H1 (cell line): ENCODE results near the gene ARHGAP42. TPM values are rescaled to one million over a fixed set of nuclear protein-coding genes. Genes with fewer than 3 reads are reported as not detected.

Experiments
- CTCF ChIA-PET: fragments of 300-600 bp; sonication (Branson Sonifier 250); formaldehyde crosslinking; loops from one replicate; lab custom pipeline; 2021; ENCODE audit not compliant: partially characterized antibody; lab: Charles Lee
- POLR2A ChIA-PET: fragments of 300-600 bp; sonication (Branson Sonifier 250); formaldehyde crosslinking; loops from one replicate; lab custom pipeline; 2021; ENCODE audit warnings: inconsistent platforms; ENCODE audit not compliant: partially characterized antibody; lab: Charles Lee
- DNase-seq, 2 experiments: peaks; one replicate each; pipeline versions ENCODE4 v3.0.0 to v3.0.0-alpha.2; 2010 to 2022; ENCODE audit warnings: low spot score in 2 of 2, low read depth in 1 of 2, mixed read lengths in 1 of 2
- FAIRE-seq: peaks from 2 replicates; lab custom pipeline; 2011; peaks lifted over from hg19 to GRCh38; lab: Jason Lieb, UNC
- H2AFZ ChIP-seq: 2 replicates; pipeline ENCODE4 v1.8.1; 2012; ENCODE audit warnings: low read length, inconsistent platforms
- H2AK5ac ChIP-seq: 2 replicates; pipeline ENCODE4 v1.6.1; 2013; ENCODE audit warnings: low read depth, low read length
- H2BK120ac ChIP-seq: replicated peaks from 2 replicates; pipeline ENCODE3; 2013; ENCODE audit warnings: low read depth, low read length, inconsistent platforms
- H2BK12ac ChIP-seq: 2 replicates; pipeline ENCODE4 v1.6.1; 2013; ENCODE audit warnings: low read depth, low read length
- H2BK15ac ChIP-seq: 2 replicates; pipeline ENCODE4 v1.6.1; 2013; ENCODE audit warnings: low read length
- H2BK20ac ChIP-seq: 2 replicates; pipeline ENCODE4 v1.6.1; 2013; ENCODE audit warnings: low read length
- H2BK5ac ChIP-seq: 2 replicates; pipeline ENCODE4 v1.6.1; 2013; ENCODE audit warnings: low read depth, low read length
- H3K14ac ChIP-seq: 2 replicates; pipeline ENCODE4 v1.6.1; 2013; ENCODE audit warnings: inconsistent platforms; ENCODE audit not compliant: insufficient read length
- H3K18ac ChIP-seq: 2 replicates; pipeline ENCODE4 v1.6.1; 2013; ENCODE audit warnings: low read length; ENCODE audit errors: extremely low read depth
- H3K23ac ChIP-seq: 2 replicates; pipeline ENCODE4 v1.6.1; 2013; ENCODE audit warnings: inconsistent platforms; ENCODE audit not compliant: insufficient read length
- H3K23me2 ChIP-seq: 2 replicates; pipeline ENCODE4 v1.6.1; 2013; ENCODE audit warnings: low read depth, low read length
- H3K27ac ChIP-seq: 2 replicates; pipeline ENCODE4 v1.6.1; 2011; ENCODE audit warnings: low read depth, low read length, inconsistent platforms
- H3K27me3 ChIP-seq, 4 experiments: replicated peaks in 1 of 4; 1 replicate in 1 of 4; 2 replicates in 3 of 4; pipeline versions ENCODE4 v1.6.1 to v1.8.1; 2011 to 2013; ENCODE audit warnings: low read length in 3 of 4, mild to moderate bottlenecking in 3 of 4, inconsistent platforms in 2 of 4, mixed read lengths in 2 of 4, moderate library complexity in 1 of 4; ENCODE audit not compliant: control insufficient read depth in 3 of 4, insufficient read depth in 3 of 4; ENCODE audit errors: extremely low read depth in 1 of 4
- H3K36me3 ChIP-seq, 4 experiments: 2 replicates each; pipeline versions ENCODE4 v1.6.1 to v1.8.1; 2011 to 2013; ENCODE audit warnings: mild to moderate bottlenecking in 4 of 4, low read length in 3 of 4, moderate library complexity in 2 of 4, control low read depth in 1 of 4, inconsistent platforms in 1 of 4; ENCODE audit not compliant: insufficient read depth in 4 of 4, control insufficient read depth in 2 of 4
- H3K4ac ChIP-seq: replicated peaks from 2 replicates; pipeline ENCODE3; 2013; ENCODE audit warnings: low read length, low read depth, mixed read lengths, inconsistent platforms; ENCODE audit not compliant: insufficient read length
- H3K4me1 ChIP-seq, 4 experiments: replicated peaks in 1 of 4; 1 replicate in 1 of 4; 2 replicates in 3 of 4; pipeline versions ENCODE4 v1.6.1 to v1.8.1; 2011 to 2013; ENCODE audit warnings: low read length in 3 of 4, inconsistent platforms in 2 of 4, mixed read lengths in 1 of 4; ENCODE audit not compliant: insufficient read depth in 4 of 4, control insufficient read depth in 3 of 4
- H3K4me2 ChIP-seq, 2 experiments: 2 replicates each; pipeline versions ENCODE4 v1.6.1 to v1.8.1; 2011 to 2013; ENCODE audit warnings: low read depth in 2 of 2, low read length in 2 of 2, control low read depth in 1 of 2, inconsistent platforms in 1 of 2, mild to moderate bottlenecking in 1 of 2; ENCODE audit not compliant: insufficient read depth in 1 of 2
- H3K4me3 ChIP-seq, 4 experiments: fragments of 200-600, 300-600 bp in 1 of 4; sonication (generic), shearing (Covaris generic), sonication (Bioruptor Twin) in 1 of 4; 2 replicates each; pipeline versions ENCODE4 v1.5.1 to v1.8.1; 2011 to 2016; ENCODE audit warnings: low read length in 4 of 4, low read depth in 3 of 4, control low read depth in 2 of 4, inconsistent platforms in 2 of 4, mild to moderate bottlenecking in 2 of 4, mixed read lengths in 1 of 4, moderate library complexity in 1 of 4; ENCODE audit not compliant: insufficient read depth in 2 of 4; ENCODE audit errors: extremely low read depth in 1 of 4
- H3K56ac ChIP-seq: replicated peaks from 2 replicates; pipeline ENCODE3; 2013; ENCODE audit warnings: low read depth, mild to moderate bottlenecking, mixed read lengths, low read length, inconsistent platforms; ENCODE audit not compliant: insufficient read length
- H3K79me1 ChIP-seq: 2 replicates; pipeline ENCODE4 v1.6.1; 2013; ENCODE audit warnings: low read depth, low read length, control low read depth
- H3K79me2 ChIP-seq, 2 experiments: 2 replicates each; pipeline versions ENCODE4 v1.6.1 to v1.8.1; 2012 to 2013; ENCODE audit warnings: low read length in 2 of 2, mild to moderate bottlenecking in 2 of 2, inconsistent platforms in 1 of 2; ENCODE audit not compliant: insufficient read depth in 2 of 2, control insufficient read depth in 1 of 2
- H3K9ac ChIP-seq, 4 experiments: replicated peaks in 1 of 4; 1 replicate in 1 of 4; 2 replicates in 3 of 4; pipeline versions ENCODE4 v1.6.1 to v1.8.1; 2011 to 2013; ENCODE audit warnings: low read depth in 3 of 4, low read length in 3 of 4, control low read depth in 2 of 4, mild to moderate bottlenecking in 2 of 4, moderate library complexity in 2 of 4, inconsistent platforms in 1 of 4; ENCODE audit errors: extremely low read depth in 1 of 4
- H3K9me3 ChIP-seq, 2 experiments: 2 replicates each; pipeline versions ENCODE4 v1.6.1 to v1.8.1; 2012 to 2013; ENCODE audit warnings: mild to moderate bottlenecking in 2 of 2, moderate library complexity in 2 of 2, control low read depth in 1 of 2, inconsistent platforms in 1 of 2, low read depth in 1 of 2, low read length in 1 of 2, mixed read lengths in 1 of 2; ENCODE audit not compliant: insufficient read depth in 2 of 2
- H4K20me1 ChIP-seq, 2 experiments: replicated peaks in 1 of 2; 2 replicates each; pipeline versions ENCODE3 to v1.8.1; 2011 to 2013; ENCODE audit warnings: inconsistent platforms in 2 of 2, low read length in 2 of 2, mild to moderate bottlenecking in 1 of 2; ENCODE audit not compliant: insufficient read depth in 2 of 2, control insufficient read depth in 1 of 2
- H4K5ac ChIP-seq: 2 replicates; pipeline ENCODE4 v1.6.1; 2013; ENCODE audit warnings: low read length, low read depth, mixed read lengths, inconsistent platforms; ENCODE audit not compliant: insufficient read length
- H4K8ac ChIP-seq: 2 replicates; pipeline ENCODE4 v1.8.0; 2013; ENCODE audit warnings: mild to moderate bottlenecking, moderate library complexity, low read length, inconsistent platforms; ENCODE audit not compliant: insufficient read depth; ENCODE audit errors: extremely low read depth
- H4K91ac ChIP-seq: replicated peaks from 2 replicates; pipeline ENCODE3; 2013; ENCODE audit warnings: low read length, mixed read lengths, inconsistent platforms; ENCODE audit not compliant: insufficient read length
- CREB1 ChIP-seq: IDR thresholded peaks from 2 replicates; pipeline ENCODE4 v1.6.1; 2012; ENCODE audit warnings: inconsistent platforms
- EZH2 ChIP-seq: fragments of 200-600 bp; sonication (generic); IDR thresholded peaks from 2 replicates; pipeline ENCODE4 v1.7.1; 2012; ENCODE audit warnings: low read depth, mild to moderate bottlenecking, moderate library complexity, low read length, inconsistent platforms; ENCODE audit not compliant: severe bottlenecking
- KDM4A ChIP-seq: IDR thresholded peaks from one replicate; pipeline ENCODE4 v1.7.1; 2012; ENCODE audit warnings: low read depth, mild to moderate bottlenecking, moderate library complexity, low read length, inconsistent platforms; ENCODE audit not compliant: severe bottlenecking
- KDM5A ChIP-seq: fragments of 200-600 bp; IDR thresholded peaks from 2 replicates; pipeline ENCODE4 v1.7.1; 2012; ENCODE audit warnings: mild to moderate bottlenecking, low read length, inconsistent platforms, mixed read lengths
- SRF ChIP-seq: IDR thresholded peaks from 2 replicates; pipeline ENCODE4 v1.6.1; 2011; ENCODE audit warnings: mild to moderate bottlenecking, low read depth, low read length, moderate library complexity
- TAF7 ChIP-seq: optimal IDR thresholded peaks from 2 replicates; pipeline ENCODE3; 2011; ENCODE audit warnings: low read depth, mild to moderate bottlenecking, inconsistent platforms, low read length, moderate library complexity, borderline replicate concordance
- WGBS, 2 experiments: shearing (Covaris generic) in 1 of 2; methylation state at CpG; one replicate each; pipeline versions ENCODE4 v1.1.6 to v1.1.7; 2013 to 2015; ENCODE audit warnings: low lambda C conversion rate in 2 of 2, mixed read lengths in 2 of 2, inconsistent platforms in 1 of 2, low coverage in 1 of 2, missing lambda C conversion rate in 1 of 2; ENCODE audit not compliant: insufficient replicate concordance in 2 of 2, insufficient coverage in 1 of 2, insufficient read length in 1 of 2; ENCODE audit errors: extremely low coverage in 1 of 2, missing lambda C conversion rate in 1 of 2; 5-methylcytosine and 5-hydroxymethylcytosine counted together
- polyA plus RNA-seq, 7 experiments: library from polyadenylated mRNA; depleted of rRNA in 3 of 7; stranded (reverse) in 5 of 7; unstranded in 2 of 7; fragments of >200 nt in 5 of 7; fragments of 200-250 nt in 2 of 7; gene quantifications; 1 replicate in 5 of 7; 2 replicates in 1 of 7; 4 replicates in 1 of 7; pipeline versions ENCODE4 v1.2.1 to v1.2.3, GENCODE V29; 2011 to 2013; ENCODE audit warnings: missing spikeins in 2 of 7, mixed read lengths in 2 of 7
- total RNA-seq: library from RNA; stranded (reverse); fragmentation: NEBNext Ultra II Directional; extraction: Animal tissue kit (Norgen Biotek cat#: 25700); gene quantifications from 2 replicates; pipeline ENCODE4 v1.2.1, GENCODE V29; 2021

The ARHGAP42 gene
- total and polyA plus RNA-seq, 2 of the 8 experiments (the other 6 are each of a cell fraction or from before 2014, with no cell fraction given): 22.2 to 33.5 TPM

DNA sequence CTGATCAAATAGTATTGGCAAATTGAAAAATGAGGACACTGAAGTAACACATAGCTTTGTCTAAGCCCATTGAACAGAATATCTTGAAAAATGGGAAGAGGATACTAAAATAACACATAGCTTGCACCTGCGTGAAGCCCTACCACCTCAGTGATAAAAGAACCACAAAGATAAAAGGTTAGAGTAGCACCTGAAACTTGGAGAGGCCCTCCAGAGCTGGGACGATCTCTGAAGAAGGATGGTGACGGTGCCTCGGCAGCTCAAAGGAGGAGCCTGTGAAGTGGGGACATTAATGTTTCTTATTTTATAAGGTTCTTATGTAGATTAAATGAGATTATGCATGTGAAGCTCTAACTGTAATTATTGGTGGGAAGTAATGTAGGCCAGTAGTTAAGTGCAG lies 23.1 kb upstream of the ARHGAP42 start:
- no peaks in the 10 kb centered on the region for H3K79me1 ChIP-seq
- no peaks in the 10 kb centered on the region for H3K79me2 ChIP-seq
- no peak overlapping the region for H3K4ac ChIP-seq
- H4K5ac ChIP-seq: no peak overlapping the region
- no peak overlapping the region for H3K4me2 ChIP-seq
- H2BK20ac ChIP-seq: no peak overlapping the region
- no peak overlapping the region for H3K9ac ChIP-seq
- H3K18ac ChIP-seq: no peak overlapping the region
- no peak overlapping the region for H3K4me3 ChIP-seq
- no peak overlapping the region for H3K27ac ChIP-seq
- no peak overlapping the region for H2AK5ac ChIP-seq
- H3K23ac ChIP-seq: no peak overlapping the region
- H3K36me3 ChIP-seq: no peaks in the 10 kb centered on the region
- H2BK15ac ChIP-seq: no peak overlapping the region
- ChIA-PET CTCF (interaction anchor here (0.6 to 1.5 kb wide), 6 partner anchors 20 to 118 kb away, joined by 3 to 6 read pairs (median 4); no protein-coding TSS in a partner anchor), POLR2A (no interaction called here)
- H3K27me3 ChIP-seq: no peaks in the 10 kb centered on the region
- H2BK5ac ChIP-seq: no peak overlapping the region; the same call in 1 of the 2 replicates
- no peaks in the 10 kb centered on the region for H3K9me3 ChIP-seq
- H3K14ac ChIP-seq: no peak overlapping the region
- H4K91ac ChIP-seq: no peak overlapping the region
- no peak for TF ChIP-seq TAF7
- no peak for TF ChIP-seq EZH2
- no peak for TF ChIP-seq CREB1
- no peak for TF ChIP-seq KDM4A
- no peak for TF ChIP-seq SRF
- no peak for TF ChIP-seq KDM5A
- H4K8ac ChIP-seq: no peak overlapping the region
- FAIRE-seq: no peak
- H3K56ac ChIP-seq: no peak overlapping the region
- no peaks in the 10 kb centered on the region for H3K4me1 ChIP-seq
- 92% methylated on average over 4 of the region's 4 CpGs; no CpG with 5 or more reads in 1 of the 2 experiments for WGBS, 2 experiments
- no peak for DNase-seq
- H2AFZ ChIP-seq: no peak overlapping the region
- no peak overlapping the region for H2BK12ac ChIP-seq
- no peaks in the 10 kb centered on the region for H3K23me2 ChIP-seq
- no peaks in the 10 kb centered on the region for H4K20me1 ChIP-seq
- no peak overlapping the region for H2BK120ac ChIP-seq
